Trophoblast cell (in vitro differentiated cells and primary cell): Measurements from ENCODE around the gene HEATR5A.

Experiments
- DNase-seq, 2 donors: peaks; one replicate each; pipeline ENCODE4 v3.0.0-alpha.2; 2016
- H2AFZ ChIP-seq: 2 replicates; pipeline ENCODE4 v1.6.1; 2013; ENCODE audit warnings: low read length, moderate library complexity, mild to moderate bottlenecking; ENCODE audit not compliant: insufficient read depth, poor library complexity
- H2AK5ac ChIP-seq: 2 replicates; pipeline ENCODE4 v1.6.1; 2013; ENCODE audit warnings: mild to moderate bottlenecking, low read length
- H2BK120ac ChIP-seq: 2 replicates; pipeline ENCODE4 v1.6.1; 2013; ENCODE audit warnings: low read length, mild to moderate bottlenecking, moderate library complexity; ENCODE audit not compliant: insufficient read depth, poor library complexity
- H2BK12ac ChIP-seq: 2 replicates; pipeline ENCODE4 v1.6.1; 2013; ENCODE audit warnings: mild to moderate bottlenecking, low read length, moderate library complexity
- H2BK5ac ChIP-seq: 2 replicates; pipeline ENCODE4 v1.6.1; 2013; ENCODE audit warnings: low read length, low read depth, moderate library complexity, mild to moderate bottlenecking; ENCODE audit not compliant: poor library complexity
- H3K14ac ChIP-seq: 2 replicates; pipeline ENCODE4 v1.6.1; 2013; ENCODE audit warnings: mild to moderate bottlenecking, low read length
- H3K18ac ChIP-seq: 2 replicates; pipeline ENCODE4 v1.6.1; 2013; ENCODE audit warnings: mild to moderate bottlenecking, low read length
- H3K23ac ChIP-seq: 2 replicates; pipeline ENCODE4 v1.6.1; 2013; ENCODE audit warnings: low read length
- H3K27ac ChIP-seq: 2 replicates; pipeline ENCODE4 v1.5.1; 2013; ENCODE audit warnings: low read depth, mild to moderate bottlenecking, inconsistent platforms, low read length, moderate library complexity
- H3K27me3 ChIP-seq: 2 replicates; pipeline ENCODE4 v1.6.1; 2013; ENCODE audit warnings: inconsistent platforms, mild to moderate bottlenecking, low read length, moderate library complexity; ENCODE audit not compliant: insufficient read depth
- H3K36me3 ChIP-seq, 2 experiments: 1 replicate in 1 of 2; 2 replicates in 1 of 2; pipeline ENCODE4 v1.6.1; 2013; ENCODE audit warnings: low read length in 2 of 2, mild to moderate bottlenecking in 2 of 2, moderate library complexity in 1 of 2; ENCODE audit not compliant: insufficient read depth in 2 of 2, control insufficient read depth in 1 of 2
- H3K4ac ChIP-seq: 2 replicates; pipeline ENCODE4 v1.6.1; 2013; ENCODE audit warnings: low read depth, mild to moderate bottlenecking, low read length, moderate library complexity
- H3K4me1 ChIP-seq, 2 experiments: 1 replicate in 1 of 2; 2 replicates in 1 of 2; pipeline ENCODE4 v1.6.1; 2013; ENCODE audit warnings: low read length in 2 of 2, mild to moderate bottlenecking in 2 of 2, moderate library complexity in 1 of 2; ENCODE audit not compliant: insufficient read depth in 2 of 2, control insufficient read depth in 1 of 2
- H3K4me2 ChIP-seq: 2 replicates; pipeline ENCODE4 v1.6.1; 2013; ENCODE audit warnings: inconsistent platforms, mild to moderate bottlenecking, low read length, moderate library complexity
- H3K4me3 ChIP-seq: 2 replicates; pipeline ENCODE4 v1.5.1; 2013; ENCODE audit warnings: mild to moderate bottlenecking, low read depth, low read length, inconsistent platforms
- H3K79me1 ChIP-seq: one replicate; pipeline ENCODE4 v1.6.1; 2013; ENCODE audit warnings: low read length
- H3K79me2 ChIP-seq: 2 replicates; pipeline ENCODE4 v1.6.1; 2013; ENCODE audit warnings: low read length, mild to moderate bottlenecking; ENCODE audit not compliant: control insufficient read depth, insufficient read depth, poor library complexity
- H3K9ac ChIP-seq: 2 replicates; pipeline ENCODE4 v1.6.1; 2013; ENCODE audit warnings: mild to moderate bottlenecking, low read length
- H3K9me3 ChIP-seq: 2 replicates; pipeline ENCODE4 v1.6.1; 2013; ENCODE audit warnings: low read depth, mild to moderate bottlenecking, control low read depth, inconsistent platforms, low read length; ENCODE audit not compliant: insufficient read depth
- H4K12ac ChIP-seq: 2 replicates; pipeline ENCODE4 v1.6.1; 2013; ENCODE audit warnings: low read depth, mild to moderate bottlenecking, low read length, moderate library complexity
- H4K8ac ChIP-seq: 2 replicates; pipeline ENCODE4 v1.6.1; 2013; ENCODE audit warnings: low read depth, mild to moderate bottlenecking, low read length, moderate library complexity
- H4K91ac ChIP-seq: one replicate; pipeline ENCODE4 v1.6.1; 2013; ENCODE audit warnings: low read depth, mild to moderate bottlenecking, low read length, moderate library complexity
- WGBS: extraction: QIAGEN DNeasy Blood & Tissue Kit; methylation state at CpG from one replicate; pipeline ENCODE4 v1.1.7; 2013; ENCODE audit warnings: missing lambda C conversion rate; ENCODE audit not compliant: insufficient read length, insufficient coverage; ENCODE audit errors: extremely low coverage; 5-methylcytosine and 5-hydroxymethylcytosine counted together

HEATR5A gene

GRCh38 chr14:31449136-31449535 is 28.8 kb upstream of the HEATR5A start:
- Histone ChIP-seq H3K27ac (no peak overlapping the region), H3K27me3 (no peaks in the 10 kb centered on the region), H4K12ac (no peak overlapping the region), H3K79me2 (no peaks in the 10 kb centered on the region), H2BK120ac (no peak overlapping the region), H3K23ac (no peak overlapping the region), H2AFZ (no peak overlapping the region), H3K4ac (no peak overlapping the region), H3K9me3 (no peaks in the 10 kb centered on the region), H2BK5ac (no peak overlapping the region), H2BK12ac (no peak overlapping the region), H3K9ac (no peak overlapping the region), H4K8ac (no peak overlapping the region), H3K4me1 (no peaks in the 10 kb centered on the region), H3K4me3 (no peak overlapping the region), H3K79me1 (no peaks in the 10 kb centered on the region), H2AK5ac (no peak overlapping the region), H3K18ac (no peak overlapping the region), H3K14ac (no peak overlapping the region), H3K36me3 (peaks cover 2 to 3% of the 10 kb centered on the region in 2 experiments), H3K4me2 (no peak overlapping the region), H4K91ac (no peak overlapping the region)
- no CpG with 5 or more reads among the region's 8 CpGs for WGBS
- DNase-seq, result no peak

GRCh38 chr14:31445703-31446102 is 25.4 kb upstream of the HEATR5A start:
- H4K12ac ChIP-seq, result no peak overlapping the region
- no peak overlapping the region for H4K91ac ChIP-seq

GRCh38 chr14:31442284-31442683 is 21.9 kb upstream of the HEATR5A start:
- no peaks in the 10 kb centered on the region for H3K79me2 ChIP-seq
- no peak overlapping the region for H3K27ac ChIP-seq
- no peak overlapping the region for H2AK5ac ChIP-seq
- H2BK12ac ChIP-seq, result no peak overlapping the region
- H3K27me3 ChIP-seq, result no peaks in the 10 kb centered on the region
- no peak overlapping the region for H4K91ac ChIP-seq
- no peak overlapping the region for H3K23ac ChIP-seq
- no peak overlapping the region for H2AFZ ChIP-seq
- H4K8ac ChIP-seq, result no peak overlapping the region
- no peak for DNase-seq
- no peak overlapping the region for H3K18ac ChIP-seq
- no peak overlapping the region for H3K14ac ChIP-seq
- H3K4me2 ChIP-seq, result no peak overlapping the region
- no peak overlapping the region for H3K4ac ChIP-seq
- H3K9ac ChIP-seq, result no peak overlapping the region
- no CpG with 5 or more reads among the region's 6 CpGs for WGBS
- no peak overlapping the region for H2BK5ac ChIP-seq
- H3K4me3 ChIP-seq, result no peak overlapping the region
- no peak overlapping the region for H4K12ac ChIP-seq
- no peaks in the 10 kb centered on the region for H3K36me3 ChIP-seq
- no peak overlapping the region for H2BK120ac ChIP-seq
- no peaks in the 10 kb centered on the region for H3K9me3 ChIP-seq
- H3K4me1 ChIP-seq, result no peaks in the 10 kb centered on the region
- no peaks in the 10 kb centered on the region for H3K79me1 ChIP-seq

More at GRCh38 chr14:31445703-31446102, 25.4 kb upstream of the HEATR5A start:
- H2BK120ac ChIP-seq, result no peak overlapping the region
- no peaks in the 10 kb centered on the region for H3K36me3 ChIP-seq
- no peak overlapping the region for H3K14ac ChIP-seq
- H3K9me3 ChIP-seq, result no peaks in the 10 kb centered on the region
- no peak overlapping the region for H3K27ac ChIP-seq
- WGBS, result no CpG with 5 or more reads among the region's 1 CpG
- no peak overlapping the region for H2BK12ac ChIP-seq
- H4K8ac ChIP-seq, result no peak overlapping the region
- no peak overlapping the region for H3K4ac ChIP-seq
- H3K27me3 ChIP-seq, result no peaks in the 10 kb centered on the region
- no peak overlapping the region for H2BK5ac ChIP-seq
- no peak overlapping the region for H2AFZ ChIP-seq
- no peaks in the 10 kb centered on the region for H3K79me2 ChIP-seq
- H3K4me2 ChIP-seq, result no peak overlapping the region
- no peak overlapping the region for H2AK5ac ChIP-seq
- no peaks in the 10 kb centered on the region for H3K4me1 ChIP-seq
- H3K9ac ChIP-seq, result no peak overlapping the region
- no peak overlapping the region for H3K4me3 ChIP-seq
- H3K23ac ChIP-seq, result no peak overlapping the region
- H3K79me1 ChIP-seq, result no peaks in the 10 kb centered on the region
- no peak overlapping the region for H3K18ac ChIP-seq
- DNase-seq, result no peak

- no peak overlapping the region for H3K18ac ChIP-seq
- H4K91ac ChIP-seq, result no peak overlapping the region
- no peak overlapping the region for H2BK12ac ChIP-seq
- H2AK5ac ChIP-seq, result no peak overlapping the region
- no peak overlapping the region for H2BK5ac ChIP-seq
- no peak overlapping the region for H3K4ac ChIP-seq
- WGBS, result no CpG with 5 or more reads among the region's 7 CpGs
- H3K9me3 ChIP-seq, result no peaks in the 10 kb centered on the region
- peak; percentile 38 to 83 for DNase-seq
- no peak overlapping the region for H3K14ac ChIP-seq
- H2BK120ac ChIP-seq, result no peak overlapping the region
- no peak overlapping the region for H3K9ac ChIP-seq
- H3K27ac ChIP-seq, result no peak overlapping the region
- H3K27me3 ChIP-seq, result no peaks in the 10 kb centered on the region
- H3K4me1 ChIP-seq, result no peaks in the 10 kb centered on the region
- no peaks in the 10 kb centered on the region for H3K36me3 ChIP-seq
- no peak overlapping the region for H2AFZ ChIP-seq
- H3K79me1 ChIP-seq, result no peaks in the 10 kb centered on the region
- no peak overlapping the region for H4K8ac ChIP-seq
- H3K4me3 ChIP-seq, result no peak overlapping the region
- H3K79me2 ChIP-seq, result no peaks in the 10 kb centered on the region
- no peak overlapping the region for H3K4me2 ChIP-seq
- H3K23ac ChIP-seq, result no peak overlapping the region
- no peak overlapping the region for H4K12ac ChIP-seq
Measured at GRCh38 chr14:31441273-31442111, 21.1 kb upstream of the HEATR5A start.
